ENCODE data around the gene SSC4D.

Gene SSC4D

GRCh38 chr7:76349313-76349885, 60.1 kb downstream of the SSC4D start:
- H3K4me3 ChIP-seq (ENCODE audit: low read depth in 1 of 2, low read length in 2 of 2) = no peak overlapping the region
- peaks cover 87% of the 10 kb centered on the region for H4K20me1 ChIP-seq (ENCODE audit: insufficient read depth, low read length)
- DNase-seq = no peak
- no peaks in the 10 kb centered on the region for H3K9me3 ChIP-seq (ENCODE audit: insufficient read depth, low read length, severe bottlenecking)
- peaks cover 99% of the 10 kb centered on the region for H3K79me2 ChIP-seq (ENCODE audit: insufficient read depth, low read length)
- TF ChIP-seq CTCF (IDR thresholded peaks at IDR 0.05; ENCODE audit: borderline replicate concordance, extremely low read depth, low read length, poor library complexity, severe bottlenecking) (no peak), EZH2 (IDR thresholded peaks at IDR 0.05; ENCODE audit: borderline replicate concordance, low read depth, low read length, severe bottlenecking) (no peak)
- H3K9ac ChIP-seq (ENCODE audit: low read depth, low read length) = no peak overlapping the region
- H3K27ac ChIP-seq (ENCODE audit: low read length) = no peak overlapping the region
- no peak overlapping the region for H3K4me2 ChIP-seq (ENCODE audit: insufficient read depth, low read length)
- no peak for ATAC-seq (ENCODE audit: insufficient read depth, low read depth)
- no peaks in the 10 kb centered on the region for H3K27me3 ChIP-seq (ENCODE audit: insufficient read depth, low read length, poor library complexity)
- H3K36me3 ChIP-seq (ENCODE audit: insufficient read depth, low read length) = peaks cover 85% of the 10 kb centered on the region
- H2AFZ ChIP-seq (ENCODE audit: low read depth, low read length) = no peak overlapping the region
- 0 out of 2 replicates have a peak, but pooled peaks cover 4% of the 10 kb centered on the region for H3K4me1 ChIP-seq (ENCODE audit: insufficient read depth, low read length)

- Histone ChIP-seq H3K9me3 (ENCODE audit: insufficient read depth, low read length, severe bottlenecking) (no peaks in the 10 kb centered on the region), H3K9ac (ENCODE audit: low read depth, low read length) (no peak overlapping the region), H3K27ac (ENCODE audit: low read length) (no peak overlapping the region), H3K4me3 (ENCODE audit: low read depth in 1 of 2, low read length in 2 of 2) (no peak overlapping the region), H2AFZ (ENCODE audit: low read depth, low read length) (no peak overlapping the region), H3K36me3 (ENCODE audit: insufficient read depth, low read length) (peaks cover 92% of the 10 kb centered on the region), H3K79me2 (ENCODE audit: insufficient read depth, low read length) (peaks cover 99% of the 10 kb centered on the region), H3K4me2 (ENCODE audit: insufficient read depth, low read length) (no peak overlapping the region), H3K4me1 (ENCODE audit: insufficient read depth, low read length) (0 out of 2 replicates have a peak, but pooled peaks cover 2% of the 10 kb centered on the region), H3K27me3 (ENCODE audit: insufficient read depth, low read length, poor library complexity) (no peaks in the 10 kb centered on the region), H4K20me1 (ENCODE audit: insufficient read depth, low read length) (peaks cover 86% of the 10 kb centered on the region)
- TF ChIP-seq CTCF (IDR thresholded peaks at IDR 0.05; ENCODE audit: borderline replicate concordance, extremely low read depth, low read length, poor library complexity, severe bottlenecking) (no peak), EZH2 (IDR thresholded peaks at IDR 0.05; ENCODE audit: borderline replicate concordance, low read depth, low read length, severe bottlenecking) (no peak)
- no peak for DNase-seq
- no peak for ATAC-seq (ENCODE audit: insufficient read depth, low read depth)
These were observed 61.8 kb downstream of the SSC4D start for GRCh38 chr7:76347710-76348109.

- TF ChIP-seq EZH2 (IDR thresholded peaks at IDR 0.05; ENCODE audit: borderline replicate concordance, low read depth, low read length, severe bottlenecking) = no peak
- TF ChIP-seq CTCF (IDR thresholded peaks at IDR 0.05; ENCODE audit: borderline replicate concordance, extremely low read depth, low read length, poor library complexity, severe bottlenecking) = no peak
- no peak overlapping the region for H3K4me3 ChIP-seq (ENCODE audit: low read depth in 1 of 2, low read length in 2 of 2)
- H3K4me1 ChIP-seq (ENCODE audit: insufficient read depth, low read length) = no peaks in the 10 kb centered on the region
- no peak overlapping the region for H3K4me2 ChIP-seq (ENCODE audit: insufficient read depth, low read length)
- ATAC-seq (ENCODE audit: insufficient read depth, low read depth) = no peak
- 0 out of 2 replicates have a peak overlapping the region, but pooled peaks have one; percentile 23 for H3K27ac ChIP-seq (ENCODE audit: low read length)
- H3K9ac ChIP-seq (ENCODE audit: low read depth, low read length) = no peak overlapping the region
- H3K36me3 ChIP-seq (ENCODE audit: insufficient read depth, low read length) = peaks cover 94% of the 10 kb centered on the region
- H3K27me3 ChIP-seq (ENCODE audit: insufficient read depth, low read length, poor library complexity) = no peaks in the 10 kb centered on the region
- no peak for DNase-seq
- peaks cover 99% of the 10 kb centered on the region for H3K79me2 ChIP-seq (ENCODE audit: insufficient read depth, low read length)
- no peaks in the 10 kb centered on the region for H3K9me3 ChIP-seq (ENCODE audit: insufficient read depth, low read length, severe bottlenecking)
- H4K20me1 ChIP-seq (ENCODE audit: insufficient read depth, low read length) = peaks cover 88% of the 10 kb centered on the region
- no peak overlapping the region for H2AFZ ChIP-seq (ENCODE audit: low read depth, low read length)
These were observed 62.7 kb downstream of the SSC4D start for GRCh38 chr7:76346778-76347177.

All from DND-41 (cell line).